ENCODE measurements around the gene OTUB2. TPM values are rescaled to one million over a fixed set of nuclear protein-coding genes. Genes with fewer than 3 reads are reported as not detected.
A peak's percentile ranks its signal among the peaks of the same experiment; 100 is the strongest.
"Not testable (repeated sequence)": the region's sequence is repeated elsewhere in the genome, so short reads cannot be mapped to it uniquely, and the experiment has no call there.

The OTUB2 gene
- total and polyA plus RNA-seq, 2 experiments from 2014 or later = 2.7 to 2.8 TPM

- peaks cover 6% of the 10 kb centered on the region for H3K4me1 ChIP-seq (ENCODE audit: insufficient read depth)
- no peak overlapping the region for H2AFZ ChIP-seq
- peaks cover 23% of the 10 kb centered on the region for H4K20me1 ChIP-seq (ENCODE audit: insufficient read depth, poor library complexity, severe bottlenecking)
- WGBS (ENCODE audit: low lambda C conversion rate, missing lambda C conversion rate) = 67% methylated on average over 5 of the region's 5 CpGs
- TF ChIP-seq EZH2phosphoT487 (IDR thresholded peaks at IDR 0.05; ENCODE audit: low read depth, severe bottlenecking, unreplicated experiment) = no peak
- TF ChIP-seq, protein P1, sequence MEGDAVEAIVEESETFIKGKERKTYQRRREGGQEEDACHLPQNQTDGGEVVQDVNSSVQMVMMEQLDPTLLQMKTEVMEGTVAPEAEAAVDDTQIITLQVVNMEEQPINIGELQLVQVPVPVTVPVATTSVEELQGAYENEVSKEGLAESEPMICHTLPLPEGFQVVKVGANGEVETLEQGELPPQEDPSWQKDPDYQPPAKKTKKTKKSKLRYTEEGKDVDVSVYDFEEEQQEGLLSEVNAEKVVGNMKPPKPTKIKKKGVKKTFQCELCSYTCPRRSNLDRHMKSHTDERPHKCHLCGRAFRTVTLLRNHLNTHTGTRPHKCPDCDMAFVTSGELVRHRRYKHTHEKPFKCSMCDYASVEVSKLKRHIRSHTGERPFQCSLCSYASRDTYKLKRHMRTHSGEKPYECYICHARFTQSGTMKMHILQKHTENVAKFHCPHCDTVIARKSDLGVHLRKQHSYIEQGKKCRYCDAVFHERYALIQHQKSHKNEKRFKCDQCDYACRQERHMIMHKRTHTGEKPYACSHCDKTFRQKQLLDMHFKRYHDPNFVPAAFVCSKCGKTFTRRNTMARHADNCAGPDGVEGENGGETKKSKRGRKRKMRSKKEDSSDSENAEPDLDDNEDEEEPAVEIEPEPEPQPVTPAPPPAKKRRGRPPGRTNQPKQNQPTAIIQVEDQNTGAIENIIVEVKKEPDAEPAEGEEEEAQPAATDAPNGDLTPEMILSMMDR (IDR thresholded peaks at IDR 0.05; ENCODE audit: poor library complexity) = no peak
- TF ChIP-seq EZH2 (IDR thresholded peaks at IDR 0.05; ENCODE audit: borderline replicate concordance) = no peak
- H3K36me3 ChIP-seq (replicated peaks; ENCODE audit: insufficient read depth, low read depth) = peaks cover 7% of the 10 kb centered on the region
- no peak overlapping the region for H3K27ac ChIP-seq
- H3K79me2 ChIP-seq = peaks cover 61% of the 10 kb centered on the region
- H3K4me2 ChIP-seq = no peak overlapping the region
- H3K4me3 ChIP-seq = no peak overlapping the region
- H3K9me3 ChIP-seq (ENCODE audit: low read depth) = no peaks in the 10 kb centered on the region
- no peaks in the 10 kb centered on the region for H3K27me3 ChIP-seq
- no peaks in the 10 kb centered on the region for H3K9me2 ChIP-seq (replicated peaks; ENCODE audit: insufficient read depth)
- no peak for DNase-seq (ENCODE audit: low spot score)
Observed at GRCh38 chr14:94059998-94060397, 33.9 kb downstream of the OTUB2 start.

GRCh38 chr14:94062344-94062940 is 36.3 kb downstream of the OTUB2 start:
- TF ChIP-seq EZH2phosphoT487 (IDR thresholded peaks at IDR 0.05; ENCODE audit: low read depth, severe bottlenecking, unreplicated experiment) = no peak
- no peaks in the 10 kb centered on the region for H3K9me3 ChIP-seq (ENCODE audit: low read depth)
- no peak overlapping the region for H2AFZ ChIP-seq
- WGBS (ENCODE audit: low lambda C conversion rate, missing lambda C conversion rate) = 91% methylated on average over 9 of the region's 9 CpGs
- peaks cover 36% of the 10 kb centered on the region for H4K20me1 ChIP-seq (ENCODE audit: insufficient read depth, poor library complexity, severe bottlenecking)
- H3K36me3 ChIP-seq (replicated peaks; ENCODE audit: insufficient read depth, low read depth) = peaks cover 7% of the 10 kb centered on the region
- peaks cover 21% of the 10 kb centered on the region for H3K4me1 ChIP-seq (ENCODE audit: insufficient read depth)
- H3K27ac ChIP-seq = no peak overlapping the region
- H3K4me3 ChIP-seq = no peak overlapping the region
- no peaks in the 10 kb centered on the region for H3K9me2 ChIP-seq (replicated peaks; ENCODE audit: insufficient read depth)
- H3K27me3 ChIP-seq = no peaks in the 10 kb centered on the region
- no peak for DNase-seq (ENCODE audit: low spot score)
- H3K79me2 ChIP-seq = peaks cover 84% of the 10 kb centered on the region
- no peak overlapping the region for H3K4me2 ChIP-seq

GRCh38 chr14:94066089-94066676 is 40.0 kb downstream of the OTUB2 start:
- Histone ChIP-seq H3K36me3 (replicated peaks; ENCODE audit: insufficient read depth, low read depth) (no peaks in the 10 kb centered on the region), H3K4me1 (ENCODE audit: insufficient read depth) (peaks cover 15% of the 10 kb centered on the region), H3K27ac (peak overlapping the region; percentile 93), H3K4me3 (no peak overlapping the region), H4K20me1 (ENCODE audit: insufficient read depth, poor library complexity, severe bottlenecking) (peaks cover 45% of the 10 kb centered on the region), H3K9me2 (replicated peaks; ENCODE audit: insufficient read depth) (no peaks in the 10 kb centered on the region), H3K9me3 (ENCODE audit: low read depth) (peaks cover 20% of the 10 kb centered on the region), H2AFZ (no peak overlapping the region), H3K4me2 (peak overlapping the region; percentile 60), H3K27me3 (no peaks in the 10 kb centered on the region), H3K79me2 (peaks cover 98% of the 10 kb centered on the region)
- TF ChIP-seq, protein P1 (IDR thresholded peaks at IDR 0.05; ENCODE audit: poor library complexity) = no peak
- TF ChIP-seq EZH2phosphoT487 (IDR thresholded peaks at IDR 0.05; ENCODE audit: low read depth, severe bottlenecking, unreplicated experiment) (no peak), EZH2 (IDR thresholded peaks at IDR 0.05; ENCODE audit: borderline replicate concordance) (no peak)
- peak; percentile 61 for DNase-seq (ENCODE audit: low spot score)
- WGBS (ENCODE audit: low lambda C conversion rate, missing lambda C conversion rate) = 68% methylated on average over 8 of the region's 8 CpGs

- not testable (repeated sequence) for H3K27me3 ChIP-seq; H3K27ac ChIP-seq; H3K9me2 ChIP-seq (replicated peaks; ENCODE audit: insufficient read depth); DNase-seq (ENCODE audit: low spot score); H3K4me2 ChIP-seq; H2AFZ ChIP-seq; H3K4me1 ChIP-seq (ENCODE audit: insufficient read depth); H3K36me3 ChIP-seq (replicated peaks; ENCODE audit: insufficient read depth, low read depth); H3K4me3 ChIP-seq
- peaks cover 20% of the 10 kb centered on the region for H3K9me3 ChIP-seq (ENCODE audit: low read depth)
- H3K79me2 ChIP-seq = peaks cover 100% of the 10 kb centered on the region
- 97% methylated on average over 3 of the region's 3 CpGs for WGBS (ENCODE audit: low lambda C conversion rate, missing lambda C conversion rate)
- peaks cover 27% of the 10 kb centered on the region for H4K20me1 ChIP-seq (ENCODE audit: insufficient read depth, poor library complexity, severe bottlenecking)
Observed at GRCh38 chr14:94072076-94072475, 45.9 kb downstream of the OTUB2 start.
